ENCODE results near the gene DNTTIP2.

Gene DNTTIP2

DNA sequence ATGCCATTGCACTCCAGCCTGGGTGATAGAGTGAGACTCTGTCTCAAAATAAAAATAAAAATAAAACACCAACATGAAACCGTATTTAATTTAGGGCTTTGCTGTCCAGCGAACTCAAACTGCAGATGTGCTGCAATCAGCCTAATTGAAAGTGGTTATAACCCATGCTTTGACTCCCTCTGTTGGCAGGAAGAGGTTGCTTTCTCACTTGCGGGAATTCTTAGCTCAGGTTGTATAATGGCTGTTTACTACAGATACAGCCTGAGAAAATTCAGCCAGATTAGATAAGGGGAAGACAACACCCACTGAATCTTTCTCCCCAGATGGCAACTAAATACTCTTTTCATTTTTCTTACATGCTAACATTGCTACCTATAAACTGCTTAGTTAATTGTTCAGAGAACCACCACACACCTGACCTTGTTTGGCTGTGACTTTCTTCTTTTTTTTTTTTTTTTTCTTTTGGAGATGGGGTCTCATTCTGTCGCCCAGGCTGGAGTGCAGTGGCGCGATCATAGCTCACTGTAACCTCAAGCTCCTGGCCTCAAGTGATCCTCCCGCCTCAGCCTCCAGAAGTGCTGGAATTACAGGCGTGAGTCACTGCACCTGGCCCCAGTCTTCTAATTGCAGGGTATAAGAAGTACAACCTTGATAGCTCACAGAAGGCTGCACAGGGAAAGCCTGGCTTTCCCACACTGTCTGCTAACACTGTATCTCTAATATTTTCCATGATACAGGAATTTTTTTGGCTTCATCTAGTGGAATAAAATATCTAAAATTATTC is 34.6 kb downstream of the DNTTIP2 start:
- Histone ChIP-seq H4K8ac (ENCODE audit: low read depth, low read length) (no peak overlapping the region), H4K5ac (ENCODE audit: low read length) (peak overlapping the region; percentile 47), H2AK5ac (ENCODE audit: low read length) (no peak overlapping the region), H3K4me3 (ENCODE audit: low read length) (no peak overlapping the region), H2BK5ac (ENCODE audit: low read length) (no peak overlapping the region), H3K9ac (ENCODE audit: low read length) (no peak overlapping the region), H3K79me1 (ENCODE audit: low read length) (no peaks in the 10 kb centered on the region), H2BK120ac (ENCODE audit: low read depth, low read length) (peak overlapping the region; percentile 65), H3K4me2 (ENCODE audit: low read length) (no peak overlapping the region), H3K4ac (ENCODE audit: low read depth, low read length) (peak overlapping the region; percentile 89), H3K4me1 (ENCODE audit: control insufficient read depth, low read depth, low read length) (peaks cover 7% of the 10 kb centered on the region), H3K23ac (ENCODE audit: low read length) (no peak overlapping the region), H3K36me3 (ENCODE audit: control insufficient read depth, insufficient read depth, low read length) (no peaks in the 10 kb centered on the region), H3K18ac (ENCODE audit: low read length) (peak overlapping the region; percentile 84), H3K79me2 (ENCODE audit: control insufficient read depth, insufficient read depth, low read length) (no peaks in the 10 kb centered on the region), H3K27ac (ENCODE audit: low read depth, low read length) (no peak overlapping the region), H2BK15ac (replicated peaks; ENCODE audit: low read depth) (no peak overlapping the region), H3K27me3 (ENCODE audit: insufficient read depth, low read length, poor library complexity) (no peaks in the 10 kb centered on the region), H3K56ac (ENCODE audit: low read length) (no peak overlapping the region)
- peak; percentile 94 for DNase-seq
- WGBS (ENCODE audit: extremely low coverage, insufficient coverage, low lambda C conversion rate), result no CpG with 5 or more reads among the region's 8 CpGs

DNA sequence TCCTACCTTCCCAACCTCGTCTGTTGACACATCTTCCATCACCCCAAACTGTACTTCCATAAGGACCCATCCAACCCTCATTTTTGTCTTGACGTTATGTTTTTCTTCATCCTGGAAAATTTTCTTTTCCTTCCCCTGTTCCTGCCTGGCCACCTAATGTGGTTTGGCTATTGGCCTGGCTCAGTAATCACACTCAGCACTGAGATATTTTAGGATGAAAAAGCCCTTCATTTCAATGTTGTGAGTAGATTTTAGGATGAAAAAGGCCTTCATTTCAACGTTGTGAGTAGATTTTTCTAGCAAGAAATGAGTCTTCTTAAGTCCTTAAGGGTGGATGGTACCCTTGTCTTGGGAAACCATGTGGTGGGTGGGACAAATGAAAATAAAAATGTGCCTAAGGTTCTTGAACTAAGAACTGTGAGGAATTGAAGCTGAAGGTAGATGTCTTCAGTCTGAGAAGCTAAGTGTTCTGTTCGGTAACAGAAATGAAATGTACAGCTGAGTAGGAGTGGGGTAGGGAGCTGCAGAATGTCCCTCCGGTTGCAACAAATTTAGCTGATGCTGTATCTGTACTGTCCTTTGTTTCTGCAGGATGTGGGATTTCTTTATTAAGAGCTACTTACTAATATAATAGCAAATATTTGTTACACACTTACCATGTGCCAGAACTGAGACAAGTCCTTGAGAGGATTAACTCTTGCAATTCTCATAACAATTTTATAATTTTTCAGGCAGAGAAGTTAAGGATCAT is 36.1 kb downstream of the DNTTIP2 start:
- Histone ChIP-seq H3K27ac (ENCODE audit: low read depth, low read length) (no peak overlapping the region), H3K4me3 (ENCODE audit: low read length) (no peak overlapping the region), H3K56ac (ENCODE audit: low read length) (peak overlapping the region; percentile 61), H2AK5ac (ENCODE audit: low read length) (peak overlapping the region; percentile 90), H4K8ac (ENCODE audit: low read depth, low read length) (no peak overlapping the region), H3K36me3 (ENCODE audit: control insufficient read depth, insufficient read depth, low read length) (no peaks in the 10 kb centered on the region), H2BK15ac (replicated peaks; ENCODE audit: low read depth) (no peak overlapping the region), H2BK5ac (ENCODE audit: low read length) (peak overlapping the region; percentile 40), H3K4me2 (ENCODE audit: low read length) (no peak overlapping the region), H3K4me1 (ENCODE audit: control insufficient read depth, low read depth, low read length) (peaks cover 7% of the 10 kb centered on the region), H3K9ac (ENCODE audit: low read length) (no peak overlapping the region), H2BK120ac (ENCODE audit: low read depth, low read length) (no peak overlapping the region), H3K23ac (ENCODE audit: low read length) (no peak overlapping the region), H3K27me3 (ENCODE audit: insufficient read depth, low read length, poor library complexity) (no peaks in the 10 kb centered on the region), H3K18ac (ENCODE audit: low read length) (peak overlapping the region; percentile 44), H3K79me2 (ENCODE audit: control insufficient read depth, insufficient read depth, low read length) (no peaks in the 10 kb centered on the region), H3K79me1 (ENCODE audit: low read length) (no peaks in the 10 kb centered on the region), H4K5ac (ENCODE audit: low read length) (peak overlapping the region; percentile 37), H3K4ac (ENCODE audit: low read depth, low read length) (no peak overlapping the region)
- DNase-seq, result no peak
- WGBS (ENCODE audit: extremely low coverage, insufficient coverage, low lambda C conversion rate), result no CpG with 5 or more reads among the region's 5 CpGs

DNA sequence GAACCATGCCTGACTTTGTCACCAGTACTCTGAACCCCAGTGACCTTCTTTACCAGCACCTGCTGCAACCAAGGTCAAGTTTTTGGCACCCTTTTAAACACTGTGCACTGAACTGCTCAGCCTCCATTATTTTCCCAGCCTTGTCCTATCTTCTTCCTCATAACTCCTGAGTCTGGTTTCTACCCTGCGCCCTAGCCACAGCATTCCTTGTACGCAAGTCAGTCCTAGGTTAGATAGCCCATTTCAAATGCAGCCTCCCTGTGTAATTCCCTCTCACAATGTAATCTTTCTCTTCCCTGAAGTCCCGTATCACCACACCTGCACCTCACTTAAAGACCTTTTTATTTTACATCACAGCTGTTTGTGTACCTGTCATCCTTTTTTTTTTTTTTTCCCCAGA is 37.2 kb downstream of the DNTTIP2 start:
- peaks cover 7% of the 10 kb centered on the region for H3K4me1 ChIP-seq (ENCODE audit: control insufficient read depth, low read depth, low read length)
- no peaks in the 10 kb centered on the region for H3K27me3 ChIP-seq (ENCODE audit: insufficient read depth, low read length, poor library complexity)
- H2AK5ac ChIP-seq (ENCODE audit: low read length), result no peak overlapping the region
- H3K4ac ChIP-seq (ENCODE audit: low read depth, low read length), result no peak overlapping the region
- H3K27ac ChIP-seq (ENCODE audit: low read depth, low read length), result no peak overlapping the region
- no peak overlapping the region for H3K9ac ChIP-seq (ENCODE audit: low read length)
- H4K5ac ChIP-seq (ENCODE audit: low read length), result no peak overlapping the region
- H2BK5ac ChIP-seq (ENCODE audit: low read length), result no peak overlapping the region
- no peak overlapping the region for H2BK120ac ChIP-seq (ENCODE audit: low read depth, low read length)
- DNase-seq, result no peak
- no peak overlapping the region for H3K56ac ChIP-seq (ENCODE audit: low read length)
- no peaks in the 10 kb centered on the region for H3K36me3 ChIP-seq (ENCODE audit: control insufficient read depth, insufficient read depth, low read length)
- no peak overlapping the region for H3K18ac ChIP-seq (ENCODE audit: low read length)
- H2BK15ac ChIP-seq (replicated peaks; ENCODE audit: low read depth), result no peak overlapping the region
- no peak overlapping the region for H3K4me3 ChIP-seq (ENCODE audit: low read length)
- no peaks in the 10 kb centered on the region for H3K79me2 ChIP-seq (ENCODE audit: control insufficient read depth, insufficient read depth, low read length)
- WGBS (ENCODE audit: extremely low coverage, insufficient coverage, low lambda C conversion rate), result no CpG with 5 or more reads among the region's 3 CpGs
- no peak overlapping the region for H3K4me2 ChIP-seq (ENCODE audit: low read length)
- no peak overlapping the region for H3K23ac ChIP-seq (ENCODE audit: low read length)
- H3K79me1 ChIP-seq (ENCODE audit: low read length), result no peaks in the 10 kb centered on the region
- no peak overlapping the region for H4K8ac ChIP-seq (ENCODE audit: low read depth, low read length)

DNA sequence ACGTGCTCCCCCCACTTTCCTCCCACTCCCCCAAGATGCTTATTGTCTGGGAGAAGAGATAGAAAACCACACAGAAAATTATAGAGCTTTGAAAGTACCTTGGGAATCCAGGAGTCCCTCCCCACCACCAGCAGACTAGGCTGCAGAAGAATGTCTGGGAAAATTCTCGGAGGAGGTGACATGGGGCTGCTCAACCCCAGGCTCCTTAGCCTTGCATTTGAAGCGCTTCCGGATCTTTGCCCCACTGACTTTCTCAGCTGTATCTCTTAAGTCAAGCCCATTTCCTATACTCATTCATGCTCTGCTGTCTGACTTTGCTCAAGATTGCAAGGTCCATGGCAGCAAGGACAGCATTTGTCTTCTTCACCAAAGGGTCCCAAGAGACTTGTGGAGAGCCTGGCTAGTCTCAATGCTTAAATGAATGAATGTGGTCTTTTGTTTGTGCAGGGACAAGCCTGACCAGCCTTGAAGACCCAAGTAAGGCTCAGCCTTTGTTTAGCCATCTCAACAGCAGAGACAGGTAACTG is 38.0 kb downstream of the DNTTIP2 start:
- Histone ChIP-seq H3K27ac (ENCODE audit: low read depth, low read length) (no peak overlapping the region), H3K79me1 (ENCODE audit: low read length) (no peaks in the 10 kb centered on the region)

DNA sequence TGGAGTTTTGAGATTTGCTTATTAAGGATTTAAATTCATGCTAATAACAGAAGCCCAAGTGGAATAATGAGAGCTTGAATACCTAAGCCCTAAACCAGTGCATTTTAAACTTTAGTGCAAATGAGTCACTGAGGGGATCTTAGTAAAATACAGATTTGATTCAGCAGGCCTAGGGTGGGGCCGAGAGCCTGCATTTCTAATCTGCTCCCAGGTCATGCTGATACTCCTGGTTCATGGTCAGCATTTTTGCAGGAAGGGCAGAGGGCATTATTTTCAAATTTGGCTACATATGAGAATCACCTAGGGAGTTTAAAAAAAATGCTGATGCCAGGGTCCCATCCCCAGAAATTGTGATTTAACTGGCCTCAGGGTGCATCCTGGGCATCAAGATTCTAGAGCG is 39.3 kb downstream of the DNTTIP2 start:
- peak overlapping the region; percentile 61 for H2BK15ac ChIP-seq (replicated peaks; ENCODE audit: low read depth)
- no peak overlapping the region for H3K56ac ChIP-seq (ENCODE audit: low read length)
- no peak overlapping the region for H3K4me3 ChIP-seq (ENCODE audit: low read length)
- no peak overlapping the region for H3K23ac ChIP-seq (ENCODE audit: low read length)
- no peak overlapping the region for H3K27ac ChIP-seq (ENCODE audit: low read depth, low read length)
- no peak overlapping the region for H4K8ac ChIP-seq (ENCODE audit: low read depth, low read length)
- H3K4me1 ChIP-seq (ENCODE audit: control insufficient read depth, low read depth, low read length), result no peaks in the 10 kb centered on the region
- H4K5ac ChIP-seq (ENCODE audit: low read length), result peak overlapping the region; percentile 8
- H3K36me3 ChIP-seq (ENCODE audit: control insufficient read depth, insufficient read depth, low read length), result no peaks in the 10 kb centered on the region
- H2BK5ac ChIP-seq (ENCODE audit: low read length), result no peak overlapping the region
- no peak overlapping the region for H2AK5ac ChIP-seq (ENCODE audit: low read length)
- H2BK120ac ChIP-seq (ENCODE audit: low read depth, low read length), result no peak overlapping the region
- H3K4ac ChIP-seq (ENCODE audit: low read depth, low read length), result no peak overlapping the region
- peak overlapping the region; percentile 34 for H3K18ac ChIP-seq (ENCODE audit: low read length)
- no peaks in the 10 kb centered on the region for H3K79me2 ChIP-seq (ENCODE audit: control insufficient read depth, insufficient read depth, low read length)
- H3K27me3 ChIP-seq (ENCODE audit: insufficient read depth, low read length, poor library complexity), result no peaks in the 10 kb centered on the region
- no peak for DNase-seq
- no peaks in the 10 kb centered on the region for H3K79me1 ChIP-seq (ENCODE audit: low read length)
- WGBS (ENCODE audit: extremely low coverage, insufficient coverage, low lambda C conversion rate), result no CpG with 5 or more reads among the region's 2 CpGs
- H3K9ac ChIP-seq (ENCODE audit: low read length), result no peak overlapping the region
- H3K4me2 ChIP-seq (ENCODE audit: low read length), result no peak overlapping the region

More for the DNA sequence above, 38.0 kb downstream of the DNTTIP2 start:
- no peak overlapping the region for H2BK120ac ChIP-seq (ENCODE audit: low read depth, low read length)
- H2BK5ac ChIP-seq (ENCODE audit: low read length), result no peak overlapping the region
- H3K27me3 ChIP-seq (ENCODE audit: insufficient read depth, low read length, poor library complexity), result no peaks in the 10 kb centered on the region
- peak overlapping the region; percentile 81 for H3K4ac ChIP-seq (ENCODE audit: low read depth, low read length)
- H3K79me2 ChIP-seq (ENCODE audit: control insufficient read depth, insufficient read depth, low read length), result no peaks in the 10 kb centered on the region
- DNase-seq, result no peak
- no peak overlapping the region for H3K4me2 ChIP-seq (ENCODE audit: low read length)
- H4K5ac ChIP-seq (ENCODE audit: low read length), result no peak overlapping the region
- H3K36me3 ChIP-seq (ENCODE audit: control insufficient read depth, insufficient read depth, low read length), result no peaks in the 10 kb centered on the region
- H3K4me1 ChIP-seq (ENCODE audit: control insufficient read depth, low read depth, low read length), result peaks cover 6% of the 10 kb centered on the region
- peak overlapping the region; percentile 51 for H3K18ac ChIP-seq (ENCODE audit: low read length)
- no peak overlapping the region for H3K4me3 ChIP-seq (ENCODE audit: low read length)
- peak overlapping the region; percentile 10 for H2AK5ac ChIP-seq (ENCODE audit: low read length)
- no peak overlapping the region for H3K23ac ChIP-seq (ENCODE audit: low read length)
- H3K56ac ChIP-seq (ENCODE audit: low read length), result no peak overlapping the region
- H2BK15ac ChIP-seq (replicated peaks; ENCODE audit: low read depth), result peak overlapping the region; percentile 80
- no CpG with 5 or more reads among the region's 4 CpGs for WGBS (ENCODE audit: extremely low coverage, insufficient coverage, low lambda C conversion rate)
- H4K8ac ChIP-seq (ENCODE audit: low read depth, low read length), result no peak overlapping the region
- H3K9ac ChIP-seq (ENCODE audit: low read length), result no peak overlapping the region

Data from mesendoderm (in vitro differentiated cells).